GM04503 (cell line): ENCODE data around the gene OPCML.

Experiments
- DNase-seq: peaks from one replicate; pipeline ENCODE4 v3.0.0-alpha.2; 2012; ENCODE audit warnings: low read depth

Gene OPCML

GRCh38 chr11:133531971-133532651 lies at the start of gene OPCML:
OPCML (minus strand) TSS chr11:133532501.
- no peak for DNase-seq

- no peak for DNase-seq
Observed at GRCh38 chr11:133581091-133581490, 48.8 kb upstream of the OPCML start.

- no peak for DNase-seq
Observed at GRCh38 chr11:133579165-133580031, 47.1 kb upstream of the OPCML start.

GRCh38 chr11:133577403-133577802 lies 45.1 kb upstream of the OPCML start:
- DNase-seq: no peak

DNA sequence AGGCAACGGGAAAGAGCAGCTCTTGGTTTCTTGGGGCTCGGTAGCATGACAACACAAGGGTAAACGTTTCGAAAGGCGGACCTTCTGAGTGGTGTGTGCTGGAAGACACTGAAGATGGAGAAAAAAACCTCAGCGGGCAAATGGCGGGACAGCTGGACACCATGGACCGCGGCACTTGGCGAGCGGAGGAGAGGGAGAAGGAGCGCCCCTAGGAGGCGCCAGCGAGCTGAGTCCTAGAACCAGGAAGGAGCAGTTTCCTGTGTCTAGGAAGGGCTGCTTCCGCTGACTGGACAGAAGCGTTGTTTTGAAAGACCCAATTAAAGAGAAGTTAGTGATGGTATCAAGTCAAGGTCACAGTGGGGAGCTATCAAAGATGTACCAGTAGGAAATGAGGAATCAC lies 44.0 kb upstream of the OPCML start:
- DNase-seq: no peak

DNA sequence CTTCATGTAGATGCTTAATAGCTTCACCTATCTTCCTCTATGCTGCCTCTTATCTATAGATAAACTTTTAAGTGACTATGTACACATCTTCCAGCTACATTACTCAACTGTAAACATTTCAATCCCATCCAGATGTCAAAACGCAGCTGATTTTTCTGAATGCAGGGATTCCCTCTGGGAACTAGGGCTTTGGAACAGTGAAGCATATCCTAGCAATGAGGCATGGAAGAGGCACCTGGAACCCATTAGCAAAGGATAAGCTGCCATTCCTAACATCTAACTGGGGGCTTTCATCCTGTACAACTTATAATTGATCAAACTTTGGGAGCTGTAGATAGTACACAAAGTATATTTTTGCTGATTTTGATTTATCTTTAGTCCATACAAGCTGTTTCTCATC lies 40.8 kb upstream of the OPCML start:
- DNase-seq: no peak

DNA sequence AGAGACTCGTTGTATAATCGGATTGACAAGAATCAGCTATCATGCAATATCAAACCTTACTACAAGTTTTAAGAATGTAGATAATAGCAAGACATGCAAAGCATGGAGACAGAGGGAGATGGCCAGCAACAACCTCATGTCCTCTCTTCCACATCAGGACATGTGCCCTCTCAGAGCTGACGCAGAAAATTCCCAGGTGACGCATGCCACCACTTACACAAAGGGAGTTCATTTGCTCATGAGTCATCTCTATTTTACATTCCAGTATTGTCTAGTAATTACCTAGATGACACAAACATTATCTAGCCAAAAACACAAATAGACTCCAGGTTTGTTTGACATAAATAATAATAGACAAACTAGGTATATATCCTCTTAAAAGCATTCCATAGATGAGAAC lies 38.1 kb upstream of the OPCML start:
- DNase-seq: no peak

DNA sequence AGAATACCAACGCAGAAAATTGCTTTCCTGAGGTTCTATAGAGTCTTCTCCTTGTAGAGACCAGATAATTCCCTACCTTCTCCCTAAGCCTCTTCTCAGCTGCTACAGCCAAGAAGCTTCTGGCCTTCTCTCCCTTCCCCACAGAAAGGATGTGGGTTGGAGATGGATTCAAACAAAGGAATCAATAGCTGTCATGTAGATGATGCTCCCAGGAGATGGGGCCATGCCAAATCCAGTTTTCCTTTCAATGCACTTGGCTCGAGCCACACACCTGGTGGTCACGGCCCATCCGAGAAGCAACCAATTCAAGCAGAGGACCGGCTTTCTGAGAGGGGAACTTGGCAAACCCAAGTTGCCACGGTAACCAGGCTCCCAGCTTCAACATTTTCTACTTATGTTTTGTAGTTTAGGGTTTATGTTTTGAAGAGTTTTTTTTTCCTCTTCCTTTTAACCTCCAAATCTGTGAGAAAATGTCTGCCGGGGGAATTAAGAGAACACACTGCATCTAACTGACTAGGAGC lies 31.3 kb upstream of the OPCML start:
- no peak for DNase-seq

DNA sequence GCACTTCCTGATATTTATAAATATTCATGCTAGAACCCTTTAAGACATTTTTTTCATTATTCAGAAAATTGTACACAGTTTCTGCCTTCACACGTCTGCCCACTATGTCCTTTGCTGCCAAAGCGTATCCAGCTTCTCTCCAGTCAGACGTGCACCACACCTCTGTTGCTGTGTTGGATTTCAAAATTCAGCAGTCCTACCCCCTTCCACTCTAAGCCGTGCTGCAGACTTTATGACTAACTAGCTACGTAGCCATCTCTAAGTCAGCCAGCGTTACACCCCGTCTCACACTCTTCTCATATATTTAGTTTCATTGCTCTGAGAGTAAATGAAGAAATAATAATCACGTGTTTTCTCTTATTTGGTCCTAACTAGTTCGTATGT lies 28.2 kb upstream of the OPCML start:
- no peak for DNase-seq

DNA sequence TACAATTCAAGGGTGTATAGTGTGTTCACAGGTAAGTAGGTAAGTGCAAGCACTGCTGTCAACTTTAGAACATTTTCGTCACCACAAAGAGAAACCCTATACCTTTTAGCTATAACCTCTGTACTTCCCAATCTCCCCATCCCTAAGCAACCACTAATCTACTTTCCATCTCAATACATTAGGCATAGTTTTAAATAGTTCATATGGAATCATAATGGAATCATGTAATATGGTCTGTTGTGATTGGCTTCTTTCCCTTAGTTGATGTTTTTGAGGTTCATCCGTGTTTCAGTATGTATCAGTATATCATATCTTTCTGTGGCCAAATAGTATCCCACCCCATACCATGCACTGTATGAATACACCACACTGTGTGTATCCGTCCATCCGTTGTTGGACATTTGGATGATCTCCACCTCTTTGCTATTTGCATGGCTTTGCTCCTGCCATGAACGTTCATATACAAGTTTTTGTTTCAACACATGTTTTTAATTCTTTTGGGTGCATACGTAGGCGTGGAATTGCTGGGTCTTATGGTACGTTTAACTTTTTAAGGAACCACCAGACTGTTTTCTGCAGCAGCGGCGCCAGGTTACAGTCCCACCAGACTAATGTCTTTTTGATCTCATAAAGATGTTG lies 27.7 kb upstream of the OPCML start:
- no peak for DNase-seq

- DNase-seq: no peak
Observed at GRCh38 chr11:133559382-133559781, 27.1 kb upstream of the OPCML start.

DNA sequence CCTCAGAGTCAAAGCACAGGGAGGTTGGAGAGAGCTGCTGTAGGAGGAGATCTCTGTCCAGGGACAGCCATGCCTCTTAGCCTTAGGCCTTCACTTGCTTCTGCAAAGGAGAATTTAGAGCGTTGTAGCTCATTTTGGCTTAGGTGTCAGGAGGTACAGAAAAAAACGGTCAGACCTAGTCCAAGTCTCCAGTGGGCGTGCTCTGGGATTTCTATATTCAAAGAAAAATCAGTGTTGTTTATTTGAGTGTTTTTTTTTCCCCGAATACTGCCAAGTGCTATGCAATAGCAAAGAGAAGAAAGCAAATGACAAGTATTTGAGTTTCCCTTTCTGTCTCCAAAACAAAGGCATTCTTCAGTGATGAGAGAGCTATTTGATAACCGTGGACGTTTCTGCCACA lies 22.7 kb upstream of the OPCML start:
- no peak for DNase-seq

DNA sequence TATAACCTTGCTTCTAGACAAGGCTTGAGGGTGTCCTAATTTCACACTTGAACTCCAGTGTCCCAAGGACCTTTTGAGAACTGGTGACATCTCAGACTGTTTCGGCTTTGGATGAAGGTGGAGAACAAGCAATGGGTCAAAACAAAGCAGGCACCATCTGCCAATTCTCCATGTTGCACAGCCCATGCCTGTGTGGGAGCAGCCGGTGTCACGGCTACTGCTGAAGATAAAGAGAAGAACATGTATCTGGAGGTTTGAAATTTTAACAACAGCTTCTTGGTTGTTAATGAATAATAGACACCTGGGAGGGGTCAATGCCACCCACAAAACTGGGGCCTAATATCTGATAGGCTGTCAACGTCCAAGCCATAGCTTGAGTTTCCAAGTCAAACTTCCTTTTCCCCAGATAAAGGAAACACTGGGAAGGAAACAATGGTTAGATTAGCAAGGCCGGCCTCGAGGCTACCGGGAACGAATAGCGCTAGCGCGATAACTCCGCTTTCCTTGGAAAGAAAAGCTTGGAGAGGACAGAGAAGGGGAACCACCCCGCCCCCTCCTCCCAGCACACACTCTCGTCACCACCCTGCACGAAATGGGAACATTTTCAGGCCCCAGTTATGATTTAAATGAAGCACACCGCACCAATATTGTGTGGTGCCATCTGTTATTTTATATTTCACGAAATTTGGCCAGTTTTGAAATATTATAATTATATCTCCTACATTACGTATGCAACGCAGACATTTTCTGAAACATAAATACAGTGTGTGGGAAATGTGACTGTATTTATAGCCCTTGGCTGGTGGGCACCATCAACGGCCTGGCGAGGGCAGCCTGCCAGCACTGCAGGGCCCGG lies 21.8 kb upstream of the OPCML start:
- DNase-seq: no peak

GRCh38 chr11:133552938-133553337 lies 20.6 kb upstream of the OPCML start:
- DNase-seq: no peak

- DNase-seq: no peak
Observed at GRCh38 chr11:133551064-133551463, 18.8 kb upstream of the OPCML start.

DNA sequence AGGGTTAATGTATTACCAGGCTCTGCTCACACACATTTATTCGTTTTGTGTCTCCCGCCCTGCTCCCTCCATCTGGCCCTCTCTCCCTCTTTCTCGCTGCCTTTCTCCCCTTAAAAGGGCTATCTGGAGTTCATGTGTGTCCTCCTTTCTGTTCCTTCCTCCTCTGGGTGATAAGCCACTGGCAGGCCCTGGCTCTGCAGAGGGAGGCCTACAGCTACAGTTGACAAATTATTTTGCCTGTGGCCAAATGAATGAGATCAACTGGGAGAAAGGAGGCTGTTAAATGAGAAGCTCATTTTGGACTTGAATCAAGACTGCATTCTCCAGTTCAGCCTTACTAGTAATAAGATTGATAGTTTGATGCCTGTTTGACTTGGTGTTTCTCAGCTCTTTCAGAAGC lies 17.5 kb upstream of the OPCML start:
- DNase-seq: no peak

GRCh38 chr11:133548641-133549040 lies 16.3 kb upstream of the OPCML start:
- no peak for DNase-seq

- no peak for DNase-seq
Observed at GRCh38 chr11:133547808-133548494, 15.7 kb upstream of the OPCML start.

GRCh38 chr11:133545199-133545803 lies 13.0 kb upstream of the OPCML start:
- no peak for DNase-seq

DNA sequence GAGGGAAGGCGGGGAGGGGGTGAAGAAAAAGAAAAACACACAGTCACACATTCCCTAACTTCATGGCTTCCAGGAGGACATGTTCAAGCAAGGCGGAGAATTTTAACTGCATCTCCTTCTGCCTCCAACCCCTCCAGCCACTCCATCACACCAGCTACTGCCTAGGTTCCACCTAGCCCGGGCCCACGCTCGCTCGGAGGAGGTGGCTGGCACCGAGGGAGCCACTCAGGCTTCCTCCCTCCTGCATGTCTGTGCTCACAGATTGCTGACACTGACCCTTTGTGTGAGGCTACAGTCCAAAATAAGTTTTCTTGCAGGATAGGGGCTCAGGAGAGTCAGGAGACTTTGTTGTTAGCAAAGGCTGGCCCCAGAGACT lies 9.4 kb upstream of the OPCML start:
- no peak for DNase-seq
